Mesenchymal stem cell (in vitro differentiated cells and primary cell): Measurements from ENCODE around the gene WIF1.

ENCODE experiments used
- DNase-seq: peaks from one replicate; pipeline ENCODE4 v3.0.0-alpha.2; 2013
- H2AFZ ChIP-seq: one replicate; pipeline ENCODE4 v1.6.1; 2013; ENCODE audit warnings: low read depth, mild to moderate bottlenecking, control low read depth, inconsistent platforms, low read length, moderate library complexity
- H2AK5ac ChIP-seq: 2 replicates; pipeline ENCODE4 v1.6.1; 2013; ENCODE audit warnings: low read length, moderate library complexity, mild to moderate bottlenecking, inconsistent platforms; ENCODE audit not compliant: severe bottlenecking
- H2BK120ac ChIP-seq: one replicate; pipeline ENCODE4 v1.6.1; 2013; ENCODE audit warnings: low read depth, mild to moderate bottlenecking, inconsistent platforms, low read length, moderate library complexity
- H2BK12ac ChIP-seq, 2 experiments: one replicate each; pipeline ENCODE4 v1.6.1; 2013; ENCODE audit warnings: inconsistent platforms in 2 of 2, low read length in 2 of 2, mild to moderate bottlenecking in 2 of 2, moderate library complexity in 2 of 2, control low read depth in 1 of 2
- H2BK15ac ChIP-seq: one replicate; pipeline ENCODE4 v1.6.1; 2013; ENCODE audit warnings: mild to moderate bottlenecking, low read depth, inconsistent platforms; ENCODE audit not compliant: poor library complexity, severe bottlenecking
- H2BK5ac ChIP-seq: 2 replicates; pipeline ENCODE4 v1.6.1; 2013; ENCODE audit warnings: low read depth, mild to moderate bottlenecking, low read length, control low read depth, inconsistent platforms; ENCODE audit not compliant: poor library complexity, severe bottlenecking
- H3K14ac ChIP-seq, 2 experiments: one replicate each; pipeline ENCODE4 v1.6.1; 2013; ENCODE audit warnings: inconsistent platforms in 2 of 2, low read length in 2 of 2, control low read depth in 1 of 2, mild to moderate bottlenecking in 1 of 2, moderate library complexity in 1 of 2
- H3K18ac ChIP-seq, 2 experiments: one replicate each; pipeline ENCODE4 v1.6.1; 2013; ENCODE audit warnings: inconsistent platforms in 2 of 2, low read length in 2 of 2, control low read depth in 1 of 2, low read depth in 1 of 2, mild to moderate bottlenecking in 1 of 2
- H3K23ac ChIP-seq, 2 experiments: one replicate each; pipeline ENCODE4 v1.6.1; 2013; ENCODE audit warnings: inconsistent platforms in 2 of 2, low read length in 2 of 2, mild to moderate bottlenecking in 2 of 2, moderate library complexity in 2 of 2, control low read depth in 1 of 2
- H3K27ac ChIP-seq: 2 replicates; pipeline ENCODE4 v1.5.1; 2013; ENCODE audit warnings: mild to moderate bottlenecking, moderate library complexity, low read length, control low read depth, inconsistent platforms; ENCODE audit not compliant: poor library complexity, severe bottlenecking
- H3K27me3 ChIP-seq, 2 experiments: 2 replicates each; pipeline versions ENCODE4 v1.6.1 to v1.7.0; 2013; ENCODE audit warnings: low read length in 2 of 2, mild to moderate bottlenecking in 2 of 2, moderate library complexity in 2 of 2, control low read depth in 1 of 2, inconsistent platforms in 1 of 2; ENCODE audit not compliant: control insufficient read depth in 1 of 2, insufficient read depth in 1 of 2
- H3K36me3 ChIP-seq, 2 experiments: 2 replicates each; pipeline versions ENCODE4 v1.6.1 to v1.7.0; 2013; ENCODE audit warnings: low read length in 2 of 2, control low read depth in 1 of 2, inconsistent platforms in 1 of 2, low read depth in 1 of 2, mild to moderate bottlenecking in 1 of 2; ENCODE audit not compliant: insufficient read depth in 2 of 2, control insufficient read depth in 1 of 2
- H3K4ac ChIP-seq, 2 experiments: one replicate each; pipeline ENCODE4 v1.6.1; 2013; ENCODE audit warnings: inconsistent platforms in 2 of 2, low read length in 2 of 2, mild to moderate bottlenecking in 2 of 2, moderate library complexity in 2 of 2, control low read depth in 1 of 2, low read depth in 1 of 2
- H3K4me1 ChIP-seq: 2 replicates; pipeline ENCODE4 v1.6.1; 2013; ENCODE audit warnings: low read depth, low read length, control low read depth; ENCODE audit not compliant: control insufficient read depth, insufficient read depth
- H3K4me2 ChIP-seq: 2 replicates; pipeline ENCODE4 v1.6.1; 2013; ENCODE audit warnings: low read length, mild to moderate bottlenecking, inconsistent platforms; ENCODE audit not compliant: poor library complexity, severe bottlenecking
- H3K4me3 ChIP-seq, 2 experiments: 2 replicates each; pipeline versions ENCODE4 v1.5.1 to v1.7.0; 2013; ENCODE audit warnings: low read length in 2 of 2, mild to moderate bottlenecking in 2 of 2, control low read depth in 1 of 2, low read depth in 1 of 2; ENCODE audit not compliant: insufficient read depth in 1 of 2
- H3K79me1 ChIP-seq: replicated peaks from 2 replicates; pipeline ENCODE4 v1.6.1; 2013; ENCODE audit warnings: mild to moderate bottlenecking, control low read depth, low read length, inconsistent platforms; ENCODE audit not compliant: poor library complexity, severe bottlenecking
- H3K9ac ChIP-seq: 2 replicates; pipeline ENCODE4 v1.7.0; 2013; ENCODE audit warnings: mild to moderate bottlenecking, low read length, moderate library complexity
- H3K9me3 ChIP-seq: 2 replicates; pipeline ENCODE4 v1.7.0; 2013; ENCODE audit warnings: mild to moderate bottlenecking, low read length; ENCODE audit not compliant: control insufficient read depth
- H4K8ac ChIP-seq: one replicate; pipeline ENCODE4 v1.6.1; 2013; ENCODE audit warnings: inconsistent platforms, mild to moderate bottlenecking, low read length, moderate library complexity
- H4K91ac ChIP-seq: one replicate; pipeline ENCODE4 v1.6.1; 2013; ENCODE audit warnings: mild to moderate bottlenecking, low read length, inconsistent platforms
- WGBS: methylation state at CpG from one replicate; pipeline ENCODE4 v1.1.7; 2013; ENCODE audit warnings: mixed read lengths; 5-methylcytosine and 5-hydroxymethylcytosine counted together

Gene WIF1

DNA sequence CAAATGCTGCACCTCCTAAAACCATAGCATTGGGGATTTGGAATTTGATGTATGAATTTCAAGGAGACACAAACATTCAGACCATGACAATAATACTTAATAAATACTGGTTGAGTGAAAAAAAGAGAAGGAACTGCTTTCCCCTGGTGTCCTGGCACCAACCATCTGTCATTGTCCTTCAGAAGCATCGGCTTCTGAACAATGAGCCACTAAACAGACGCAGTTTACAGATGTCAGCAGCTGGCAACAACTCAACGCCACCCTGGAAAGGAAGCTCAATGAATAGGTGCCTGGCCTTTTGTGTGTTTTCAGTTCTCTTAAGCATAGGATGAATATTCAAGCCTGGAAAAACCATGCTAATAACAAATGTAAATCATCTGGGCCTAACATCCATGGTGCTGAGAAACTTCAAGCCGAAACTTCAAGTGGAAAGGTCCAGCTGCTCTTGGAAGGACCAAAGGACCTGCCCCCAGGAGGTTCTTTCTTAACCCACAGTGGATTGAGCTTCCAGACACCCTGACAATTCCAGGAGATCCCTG lies 101.3 kb downstream of the WIF1 start:
- no peak overlapping the region for H3K14ac ChIP-seq
- no peak for DNase-seq
- H3K36me3 ChIP-seq: no peaks in the 10 kb centered on the region
- no peak overlapping the region for H2AFZ ChIP-seq
- H4K91ac ChIP-seq: no peak overlapping the region
- no peak overlapping the region for H2BK15ac ChIP-seq
- no peak overlapping the region for H3K9ac ChIP-seq
- no peaks in the 10 kb centered on the region for H3K4me1 ChIP-seq
- no peak overlapping the region for H3K4me2 ChIP-seq
- WGBS: 76% methylated on average over 4 of the region's 4 CpGs
- peaks cover 27 to 40% of the 10 kb centered on the region in 2 experiments for H3K27me3 ChIP-seq
- no peak overlapping the region for H2AK5ac ChIP-seq
- no peak overlapping the region for H4K8ac ChIP-seq
- no peak overlapping the region for H3K27ac ChIP-seq
- no peak overlapping the region for H3K4me3 ChIP-seq
- H2BK5ac ChIP-seq: no peak overlapping the region
- H3K23ac ChIP-seq: no peak overlapping the region
- no peak overlapping the region for H3K18ac ChIP-seq
- no peak overlapping the region for H3K4ac ChIP-seq
- no peak overlapping the region for H2BK120ac ChIP-seq
- H3K79me1 ChIP-seq: no peaks in the 10 kb centered on the region
- no peak overlapping the region for H2BK12ac ChIP-seq
- peaks cover 3% of the 10 kb centered on the region for H3K9me3 ChIP-seq

DNA sequence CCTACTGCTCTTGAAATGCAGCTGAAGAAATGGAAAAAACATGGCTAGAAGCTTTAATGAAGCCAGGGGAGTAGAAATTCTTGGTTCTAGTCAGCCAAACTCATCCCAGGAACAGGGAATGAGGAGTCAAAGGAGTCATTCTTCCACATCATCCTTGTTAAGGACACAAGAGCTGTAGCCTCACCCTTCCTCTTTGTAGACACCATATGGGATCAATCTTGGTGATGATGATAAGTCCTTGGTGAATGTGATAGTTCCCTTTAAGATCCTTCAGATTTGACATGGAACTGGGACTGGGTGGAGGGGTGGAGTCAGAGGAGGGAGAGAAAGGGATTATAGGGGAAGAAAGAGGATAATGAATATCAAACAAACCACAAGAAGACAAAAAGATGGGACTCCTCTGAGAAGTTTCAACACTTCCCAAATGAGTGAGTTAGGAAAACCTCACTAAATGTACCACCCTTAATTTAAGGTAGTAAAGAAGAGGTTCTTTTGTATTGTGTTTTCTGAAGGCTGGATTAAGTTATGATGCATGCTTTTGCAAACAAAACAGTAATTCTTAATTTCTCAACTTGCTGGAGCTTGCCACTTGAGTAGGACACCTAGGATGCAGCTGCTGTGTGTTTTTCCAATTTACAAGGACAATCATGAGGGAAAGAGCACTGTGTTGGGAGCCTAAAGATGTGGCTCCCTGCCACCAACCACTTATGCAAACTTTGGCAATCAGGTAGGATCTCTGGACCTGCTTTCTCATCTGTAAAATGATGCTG lies 104.0 kb downstream of the WIF1 start:
- no peaks in the 10 kb centered on the region for H3K79me1 ChIP-seq
- no peak overlapping the region for H2BK120ac ChIP-seq
- no peaks in the 10 kb centered on the region for H3K9me3 ChIP-seq
- H3K9ac ChIP-seq: no peak overlapping the region
- H2BK15ac ChIP-seq: no peak overlapping the region
- H3K27me3 ChIP-seq: peaks cover 33 to 46% of the 10 kb centered on the region in 2 experiments
- no peak overlapping the region for H3K4ac ChIP-seq
- H2AK5ac ChIP-seq: no peak overlapping the region
- no peaks in the 10 kb centered on the region for H3K36me3 ChIP-seq
- no peak overlapping the region for H3K18ac ChIP-seq
- H2BK12ac ChIP-seq: no peak overlapping the region
- H3K14ac ChIP-seq: no peak overlapping the region
- no peak overlapping the region for H4K8ac ChIP-seq
- no peak overlapping the region for H3K23ac ChIP-seq
- no peak overlapping the region for H3K4me2 ChIP-seq
- no peak for DNase-seq
- H2BK5ac ChIP-seq: no peak overlapping the region
- H4K91ac ChIP-seq: no peak overlapping the region
- H3K27ac ChIP-seq: no peak overlapping the region
- H2AFZ ChIP-seq: no peak overlapping the region
- H3K4me1 ChIP-seq: no peaks in the 10 kb centered on the region
- H3K4me3 ChIP-seq: no peak overlapping the region

DNA sequence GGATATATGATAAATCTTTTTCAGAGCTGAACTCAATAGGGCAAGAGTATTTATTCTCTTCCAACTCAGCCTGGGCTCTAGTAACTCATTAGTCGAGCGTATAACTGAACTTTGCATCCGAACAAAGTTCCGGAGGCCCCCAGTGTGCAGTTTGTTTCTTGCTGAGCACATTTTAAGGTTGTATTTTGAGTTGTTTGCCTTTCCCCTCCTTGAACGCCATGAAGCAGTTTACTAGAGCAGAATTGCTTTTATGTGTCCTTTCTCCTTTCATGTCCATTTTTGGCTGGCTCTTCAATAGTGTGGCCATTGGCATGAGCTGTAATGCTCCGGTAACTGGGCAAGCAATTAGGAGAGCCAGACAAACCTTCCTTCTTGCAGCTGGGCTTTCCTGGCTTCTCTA lies 105.3 kb downstream of the WIF1 start:
- Histone ChIP-seq H2AFZ (no peak overlapping the region), H3K23ac (no peak overlapping the region), H3K4me2 (no peak overlapping the region), H2BK15ac (no peak overlapping the region), H2AK5ac (no peak overlapping the region), H3K4me1 (no peaks in the 10 kb centered on the region), H3K18ac (no peak overlapping the region), H4K91ac (no peak overlapping the region), H3K9ac (no peak overlapping the region), H4K8ac (no peak overlapping the region), H3K14ac (no peak overlapping the region), H3K4ac (no peak overlapping the region), H2BK5ac (no peak overlapping the region), H2BK120ac (no peak overlapping the region), H3K9me3 (no peaks in the 10 kb centered on the region), H3K27me3 (peaks cover 35 to 39% of the 10 kb centered on the region in 2 experiments), H3K36me3 (no peaks in the 10 kb centered on the region), H2BK12ac (no peak overlapping the region), H3K4me3 (no peak overlapping the region), H3K27ac (no peak overlapping the region), H3K79me1 (no peaks in the 10 kb centered on the region)
- WGBS: 84% methylated on average over 6 of the region's 6 CpGs
- DNase-seq: no peak

DNA sequence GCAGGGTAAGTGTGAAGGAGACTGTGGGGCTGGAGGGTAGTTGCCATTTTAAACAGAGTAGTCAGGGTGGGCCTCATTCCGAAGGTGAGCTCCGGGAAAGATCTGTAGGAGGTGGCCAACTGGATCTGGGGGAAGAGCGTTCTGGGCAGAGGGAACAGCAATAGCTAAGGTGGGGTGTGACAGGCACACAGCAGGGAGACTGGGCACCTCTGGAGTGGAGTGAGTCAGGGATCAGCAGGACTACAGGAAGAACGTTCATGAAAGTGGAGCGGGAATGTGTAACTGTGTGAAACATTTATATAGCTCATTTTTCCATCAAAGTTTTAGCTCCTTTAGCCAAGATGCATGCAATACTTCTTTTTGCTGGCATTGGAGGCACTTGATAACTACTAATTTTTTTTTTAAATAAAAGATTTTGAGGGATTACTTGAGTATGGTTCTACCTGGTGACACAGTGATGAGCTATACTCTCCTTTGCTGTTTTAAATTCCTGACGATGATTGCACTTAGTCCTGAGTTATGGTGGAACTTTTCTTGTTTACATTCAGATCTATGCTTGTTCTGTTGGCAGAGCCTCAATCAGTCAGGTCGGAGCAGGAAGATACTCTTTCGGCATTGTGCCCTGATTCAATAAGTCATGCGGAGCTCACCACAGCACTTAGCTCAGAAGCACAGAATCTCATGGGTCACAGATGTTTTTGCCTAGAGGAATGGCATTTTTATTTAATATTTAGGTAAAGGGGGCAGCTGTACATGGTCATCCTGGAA lies 106.4 kb downstream of the WIF1 start:
- H3K4me1 ChIP-seq: no peaks in the 10 kb centered on the region
- no peak overlapping the region for H3K23ac ChIP-seq
- H3K9ac ChIP-seq: no peak overlapping the region
- no peak overlapping the region for H4K8ac ChIP-seq
- peaks cover 3% of the 10 kb centered on the region for H3K9me3 ChIP-seq
- no peak overlapping the region for H2BK15ac ChIP-seq
- DNase-seq: no peak
- no peaks in the 10 kb centered on the region for H3K79me1 ChIP-seq
- H3K27ac ChIP-seq: no peak overlapping the region
- H3K27me3 ChIP-seq: peaks cover 39 to 40% of the 10 kb centered on the region in 2 experiments
- WGBS: 92% methylated on average over 7 of the region's 9 CpGs
- H2BK120ac ChIP-seq: no peak overlapping the region
- no peak overlapping the region for H3K4me3 ChIP-seq
- H3K36me3 ChIP-seq: no peaks in the 10 kb centered on the region
- no peak overlapping the region for H2AFZ ChIP-seq
- no peak overlapping the region for H3K4me2 ChIP-seq
- H2AK5ac ChIP-seq: no peak overlapping the region
- H2BK5ac ChIP-seq: no peak overlapping the region
- no peak overlapping the region for H2BK12ac ChIP-seq
- H4K91ac ChIP-seq: no peak overlapping the region
- no peak overlapping the region for H3K18ac ChIP-seq
- no peak overlapping the region for H3K14ac ChIP-seq
- no peak overlapping the region for H3K4ac ChIP-seq
